GM12892 (cell line): ENCODE results near the gene TAMALIN.

Source experiments
- POLR2A ChIP-seq: IDR thresholded peaks from 2 replicates; pipeline ENCODE4 v1.6.1; 2011; ENCODE audit warnings: low read depth, low read length, control low read depth
- POLR2AphosphoS5 ChIP-seq: IDR thresholded peaks from 2 replicates; pipeline ENCODE4 v1.6.1; 2011; ENCODE audit warnings: low read depth, low read length, control low read depth
- TAF1 ChIP-seq: IDR thresholded peaks from 2 replicates; pipeline ENCODE4 v1.6.1; 2011; ENCODE audit warnings: low read depth, mild to moderate bottlenecking, control low read depth, low read length, borderline replicate concordance

- TF ChIP-seq POLR2A (no peak), TAF1 (no peak), POLR2AphosphoS5 (no peak)
Measured at GRCh38 chr12:52005218-52005902, 1.4 kb upstream of the TAMALIN start.
